Tibial nerve (tissue), 4 donors: ENCODE measurements around the gene LHPP. TPM values are rescaled to one million over a fixed set of nuclear protein-coding genes. Genes with fewer than 3 reads are reported as not detected.

Experiments used
- DNase-seq, 2 donors: peaks; one replicate each; pipeline ENCODE4 v3.0.0-alpha.2; 2019; ENCODE audit warnings: low spot score in 2 of 2
- H3K27ac ChIP-seq, 4 donors: fragments of 200-600 bp; sonication (generic) in 3 of 4; one replicate each; pipeline ENCODE4 v1.5.1; 2017 to 2019; ENCODE audit warnings: mild to moderate bottlenecking in 1 of 4
- H3K27me3 ChIP-seq, 2 donors: fragments of 200-600 bp; sonication (generic) in 1 of 2; one replicate each; pipeline versions ENCODE4 v1.5.1 to v1.6.0; 2017 to 2019
- H3K36me3 ChIP-seq, 3 donors: fragments of 200-600 bp; sonication (generic); one replicate each; pipeline ENCODE4 v1.5.1; 2018 to 2019
- H3K4me1 ChIP-seq, 4 donors: fragments of 200-600 bp; sonication (generic) in 3 of 4; one replicate each; pipeline ENCODE4 v1.5.1; 2017 to 2019
- H3K4me3 ChIP-seq, 4 donors: fragments of 200-600 bp; sonication (generic) in 3 of 4; one replicate each; pipeline ENCODE4 v1.5.1; 2017 to 2019; ENCODE audit warnings: mild to moderate bottlenecking in 1 of 4, moderate library complexity in 1 of 4
- H3K9me3 ChIP-seq, 4 donors: fragments of 200-600 bp; sonication (generic) in 3 of 4; one replicate each; pipeline ENCODE4 v1.5.1; 2017 to 2019
- CTCF ChIP-seq, 5 experiments: fragments of 200-600 bp in 3 of 5; fragments of 450-650 bp in 2 of 5; sonication (generic) in 3 of 5; IDR thresholded peaks; one replicate each; pipeline ENCODE4 v1.5.1; 2016 to 2019; ENCODE audit warnings: antibody characterized with exemption in 5 of 5, mild to moderate bottlenecking in 3 of 5, moderate library complexity in 2 of 5
- EP300 ChIP-seq, 2 donors: sonication (generic); formaldehyde crosslinking; IDR thresholded peaks; one replicate each; pipeline ENCODE4 v1.6.1; 2017; ENCODE audit warnings: antibody characterized with exemption in 2 of 2, mild to moderate bottlenecking in 1 of 2
- POLR2A ChIP-seq, 2 donors: fragments of 450-650 bp; IDR thresholded peaks; one replicate each; pipeline ENCODE4 v1.6.1; 2017; ENCODE audit warnings: antibody characterized with exemption in 2 of 2, mild to moderate bottlenecking in 2 of 2, moderate library complexity in 2 of 2
- WGBS, 2 donors: methylation state at CpG; one replicate each; pipeline ENCODE4 v1.1.5; 2018; 5-methylcytosine and 5-hydroxymethylcytosine counted together
- total RNA-seq, 4 donors: library from RNA; depleted of rRNA; stranded (reverse); fragments of >200 nt; gene quantifications; one replicate each; pipeline ENCODE4 v1.1.0, GENCODE V29; 2016

LHPP gene
- total RNA-seq, 4 donors from 2014 or later: 25.5 to 211 (median 123) TPM

DNA sequence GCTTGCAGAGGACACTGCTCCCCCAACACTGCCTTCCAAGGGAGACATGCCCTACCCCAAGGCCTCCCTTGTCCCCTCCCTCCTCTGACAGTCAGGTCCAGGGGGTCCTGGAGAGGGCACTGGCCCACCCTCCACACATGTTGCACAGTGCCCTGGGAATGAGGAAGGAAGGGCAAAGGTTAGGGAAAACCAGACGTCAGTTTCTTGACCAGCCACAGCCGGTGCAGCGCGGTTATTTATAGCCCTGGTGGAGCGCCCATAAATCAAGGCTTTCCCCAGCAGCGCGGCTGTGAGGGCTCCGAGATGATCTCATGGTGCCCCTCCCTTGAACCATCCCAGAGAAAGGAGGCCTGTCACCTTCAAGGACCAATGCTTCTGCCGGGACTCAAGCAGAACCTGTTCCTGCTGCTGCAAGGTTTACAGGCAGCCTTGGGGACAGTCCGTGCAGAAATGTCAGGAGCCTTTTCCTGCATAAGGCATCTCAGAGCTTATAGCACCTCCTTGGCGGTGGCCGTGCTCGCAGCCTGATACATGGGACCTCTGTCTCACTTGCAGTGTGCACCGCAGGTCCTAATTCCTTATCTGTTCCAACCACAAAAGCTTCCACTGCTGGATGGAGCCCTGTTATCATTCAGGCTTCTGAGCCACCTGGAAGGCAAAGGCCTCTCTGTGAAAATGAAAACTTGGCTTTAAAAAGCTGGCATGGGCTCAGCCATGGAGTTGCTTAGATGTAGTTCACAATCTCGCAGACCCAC, 127.3 kb downstream of the LHPP start:
- Histone ChIP-seq H3K27ac (peak overlapping the region; percentile 55 to 88 (median 77)), H3K27me3 (no peaks in the 10 kb centered on the region), H3K4me1 (peaks cover 0 to 44% (median 6%) of the 10 kb centered on the region in 4 donors), H3K36me3 (no peaks in the 10 kb centered on the region), H3K4me3 (no peak overlapping the region), H3K9me3 (peaks cover 0 to 10% (median 0%) of the 10 kb centered on the region in 4 donors)
- WGBS, 2 donors: 32 to 38% methylated on average over 15 of the region's 15 CpGs
- TF ChIP-seq EP300 (IDR thresholded peaks at IDR 0.05) (peak in 1 of 2 donors; percentile 48), POLR2A (IDR thresholded peaks at IDR 0.05) (peak in 1 of 2 donors; percentile 21), CTCF (IDR thresholded peaks at IDR 0.05) (no peak)
- DNase-seq: no peak

GRCh38 chr10:124589491-124590041, 127.9 kb downstream of the LHPP start:
- WGBS, 2 donors: 46 to 64% methylated on average over 20 to 23 of the region's 24 CpGs
- peak overlapping the region in 1 of 4 donors; percentile 22 for H3K4me3 ChIP-seq
- no peak for DNase-seq
- H3K36me3 ChIP-seq: no peaks in the 10 kb centered on the region
- no peaks in the 10 kb centered on the region for H3K27me3 ChIP-seq
- peaks cover 0 to 10% (median 0%) of the 10 kb centered on the region in 4 donors for H3K9me3 ChIP-seq
- H3K27ac ChIP-seq: peak overlapping the region; percentile 55 to 88 (median 77)
- TF ChIP-seq CTCF (IDR thresholded peaks at IDR 0.05): no peak
- TF ChIP-seq EP300 (IDR thresholded peaks at IDR 0.05): peak in 1 of 2 donors; percentile 17
- peak in 1 of 2 donors; percentile 29 for TF ChIP-seq POLR2A (IDR thresholded peaks at IDR 0.05)
- H3K4me1 ChIP-seq: peaks cover 0 to 44% (median 6%) of the 10 kb centered on the region in 4 donors

DNA sequence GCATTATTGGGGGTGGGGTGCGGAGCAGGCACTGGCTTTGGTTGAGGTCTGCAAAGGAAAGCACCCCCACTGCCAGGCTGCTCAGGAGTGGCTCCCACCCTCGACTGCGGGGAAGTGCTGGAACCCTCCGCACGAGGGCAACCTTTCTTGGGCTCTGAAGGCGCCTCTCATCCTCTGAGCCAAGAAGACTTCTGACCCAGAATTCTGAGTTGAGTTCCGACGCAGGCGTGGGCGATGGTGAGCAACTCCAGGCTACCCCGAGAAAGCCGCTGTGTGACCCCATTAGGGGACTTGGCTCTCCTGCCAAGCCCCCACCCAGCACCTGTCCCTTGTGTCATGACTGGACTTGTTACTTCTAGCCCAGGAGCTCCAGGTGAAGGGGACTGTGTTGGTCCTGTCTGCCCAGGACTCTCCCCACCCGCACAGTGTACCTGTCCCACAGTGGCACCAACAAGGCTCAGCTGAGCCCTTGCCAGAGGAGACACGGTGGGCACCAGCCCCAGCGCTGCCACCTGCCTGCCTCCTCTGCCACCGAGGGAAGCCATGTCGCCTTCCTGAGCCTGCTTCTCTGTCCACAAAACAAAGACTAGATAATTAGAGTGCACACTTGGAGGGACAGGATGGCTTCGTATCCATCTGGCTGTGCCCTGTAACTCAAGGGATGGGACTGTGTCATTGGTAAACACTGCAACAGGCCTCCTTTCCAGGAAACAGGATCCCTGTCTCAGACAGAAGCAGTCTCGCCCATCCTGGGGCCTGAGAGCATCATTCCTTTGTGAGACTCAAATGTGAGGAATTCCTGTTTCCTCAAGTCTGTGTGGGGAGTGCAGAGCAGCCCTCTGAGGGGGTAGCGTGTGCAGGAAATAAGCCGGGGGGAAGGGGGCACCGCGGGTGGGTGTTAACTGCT, 128.8 kb downstream of the LHPP start:
- Histone ChIP-seq H3K4me3 (no peak overlapping the region), H3K4me1 (peaks cover 0 to 44% (median 6%) of the 10 kb centered on the region in 4 donors), H3K36me3 (no peaks in the 10 kb centered on the region), H3K27ac (peak overlapping the region; percentile 55 to 88 (median 77)), H3K27me3 (no peaks in the 10 kb centered on the region), H3K9me3 (peaks cover 0 to 10% (median 0%) of the 10 kb centered on the region in 4 donors)
- no peak for TF ChIP-seq POLR2A (IDR thresholded peaks at IDR 0.05)
- TF ChIP-seq CTCF (IDR thresholded peaks at IDR 0.05): peak in 2 of 5 experiments; percentile 39 to 42
- TF ChIP-seq EP300 (IDR thresholded peaks at IDR 0.05): no peak
- no peak for DNase-seq
- 65 to 75% methylated on average over 19 to 23 of the region's 23 CpGs for WGBS, 2 donors

DNA sequence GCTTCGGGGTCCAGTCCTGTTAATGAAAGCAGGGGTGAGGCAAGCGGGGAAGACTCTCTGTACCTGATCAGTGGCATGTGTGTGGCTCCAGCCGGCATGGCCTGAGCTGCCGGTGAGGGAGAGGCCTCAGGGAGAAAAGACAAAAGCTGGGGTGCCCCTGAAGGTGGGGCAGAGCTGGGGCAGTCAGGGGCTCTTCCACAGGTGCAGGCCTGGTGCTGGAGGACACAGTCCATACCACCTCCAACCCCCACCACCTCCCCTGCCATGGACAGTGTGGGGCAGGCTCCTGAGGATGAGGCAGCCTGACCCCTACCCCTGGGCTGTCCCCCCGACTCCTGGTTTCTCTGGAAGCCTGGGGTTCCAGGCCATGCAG, 129.5 kb downstream of the LHPP start:
- WGBS, 2 donors: 80 to 81% methylated on average over 4 of the region's 5 CpGs

More for the DNA sequence above, 129.5 kb downstream of the LHPP start:
- H3K9me3 ChIP-seq: peaks cover 0 to 10% (median 0%) of the 10 kb centered on the region in 4 donors
- H3K27ac ChIP-seq: peak overlapping the region in 2 of 4 donors; percentile 88
- no peak for DNase-seq
- peaks cover 0 to 44% (median 6%) of the 10 kb centered on the region in 4 donors for H3K4me1 ChIP-seq
- H3K36me3 ChIP-seq: no peaks in the 10 kb centered on the region
- H3K4me3 ChIP-seq: no peak overlapping the region
- H3K27me3 ChIP-seq: no peaks in the 10 kb centered on the region
- no peak for TF ChIP-seq EP300 (IDR thresholded peaks at IDR 0.05)
- TF ChIP-seq CTCF (IDR thresholded peaks at IDR 0.05): no peak
- no peak for TF ChIP-seq POLR2A (IDR thresholded peaks at IDR 0.05)
